H9 (cell line): ENCODE data around the gene CWC22. TPM values are rescaled to one million over a fixed set of nuclear protein-coding genes. Genes with fewer than 3 reads are reported as not detected.

Experiments used
- DNase-seq: peaks from one replicate; pipeline ENCODE4 v3.0.0-alpha.2; 2017
- H2AFZ ChIP-seq: one replicate; pipeline ENCODE4 v1.6.1; 2013; ENCODE audit warnings: mild to moderate bottlenecking, low read length, control low read depth, moderate library complexity
- H2AK5ac ChIP-seq: 2 replicates; pipeline ENCODE4 v1.6.1; 2013; ENCODE audit warnings: low read length, control low read depth, mixed read lengths; ENCODE audit not compliant: insufficient read length
- H2BK120ac ChIP-seq: one replicate; pipeline ENCODE4 v1.6.1; 2013; ENCODE audit warnings: low read depth, mild to moderate bottlenecking, low read length, control low read depth, inconsistent platforms; ENCODE audit not compliant: poor library complexity, severe bottlenecking
- H2BK12ac ChIP-seq: 2 replicates; pipeline ENCODE4 v1.6.1; 2013; ENCODE audit warnings: low read length, control low read depth, mixed read lengths, low read depth; ENCODE audit not compliant: insufficient read length
- H2BK15ac ChIP-seq: 2 replicates; pipeline ENCODE4 v1.6.1; 2013; ENCODE audit warnings: low read depth, low read length, control low read depth
- H2BK20ac ChIP-seq: one replicate; pipeline ENCODE4 v1.6.1; 2013; ENCODE audit warnings: low read depth, mild to moderate bottlenecking, low read length, control low read depth, inconsistent platforms; ENCODE audit not compliant: poor library complexity, severe bottlenecking
- H2BK5ac ChIP-seq: 2 replicates; pipeline ENCODE4 v1.6.1; 2013; ENCODE audit warnings: low read length, control low read depth, mixed read lengths; ENCODE audit not compliant: insufficient read length
- H3K14ac ChIP-seq: 2 replicates; pipeline ENCODE4 v1.6.1; 2013; ENCODE audit warnings: low read length, control low read depth; ENCODE audit not compliant: insufficient read depth
- H3K18ac ChIP-seq: 2 replicates; pipeline ENCODE4 v1.6.1; 2013; ENCODE audit warnings: low read depth, mild to moderate bottlenecking, mixed read lengths, low read length, control low read depth; ENCODE audit not compliant: insufficient read length
- H3K23ac ChIP-seq: 2 replicates; pipeline ENCODE4 v1.6.1; 2013; ENCODE audit warnings: low read length, control low read depth, mixed read lengths, low read depth; ENCODE audit not compliant: insufficient read length
- H3K23me2 ChIP-seq: 2 replicates; pipeline ENCODE4 v1.6.1; 2013; ENCODE audit warnings: low read depth, mild to moderate bottlenecking, mixed read lengths, low read length, control low read depth; ENCODE audit not compliant: insufficient read length, poor library complexity, severe bottlenecking
- H3K27ac ChIP-seq: 2 replicates; pipeline ENCODE4 v1.5.1; 2013; ENCODE audit warnings: low read length, control low read depth, mixed read lengths, low read depth; ENCODE audit not compliant: insufficient read length
- H3K27me3 ChIP-seq: 2 replicates; pipeline ENCODE4 v1.6.1; 2013; ENCODE audit warnings: low read length, control low read depth, inconsistent platforms; ENCODE audit not compliant: insufficient read depth
- H3K4ac ChIP-seq: 2 replicates; pipeline ENCODE4 v1.6.1; 2013; ENCODE audit warnings: low read depth, mild to moderate bottlenecking, control low read depth, inconsistent platforms, low read length, moderate library complexity
- H3K4me1 ChIP-seq: 2 replicates; pipeline ENCODE4 v1.6.1; 2013; ENCODE audit warnings: low read length, control low read depth, inconsistent platforms; ENCODE audit not compliant: insufficient read depth
- H3K4me2 ChIP-seq: 2 replicates; pipeline ENCODE4 v1.6.1; 2013; ENCODE audit warnings: low read length, control low read depth, mixed read lengths; ENCODE audit not compliant: insufficient read length, insufficient read depth
- H3K56ac ChIP-seq: 2 replicates; pipeline ENCODE4 v1.6.1; 2013; ENCODE audit warnings: low read depth, mild to moderate bottlenecking, mixed read lengths, low read length, control low read depth; ENCODE audit not compliant: insufficient read length
- H3K79me1 ChIP-seq: 2 replicates; pipeline ENCODE4 v1.6.1; 2013; ENCODE audit warnings: low read depth, mild to moderate bottlenecking, moderate library complexity, low read length, control low read depth, inconsistent platforms; ENCODE audit not compliant: insufficient read depth, poor library complexity, severe bottlenecking
- H3K79me2 ChIP-seq: 2 replicates; pipeline ENCODE4 v1.6.1; 2013; ENCODE audit warnings: low read length, control low read depth, inconsistent platforms; ENCODE audit not compliant: insufficient read depth
- H3K9ac ChIP-seq: 2 replicates; pipeline ENCODE4 v1.6.1; 2013; ENCODE audit warnings: low read length, control low read depth, mixed read lengths; ENCODE audit not compliant: insufficient read length; ENCODE audit errors: extremely low read depth
- H3K9me3 ChIP-seq: one replicate; pipeline ENCODE4 v1.6.1; 2013; ENCODE audit warnings: low read depth, low read length, inconsistent platforms; ENCODE audit not compliant: control insufficient read depth
- H3T11ph ChIP-seq: one replicate; pipeline ENCODE4 v1.6.1; 2013; ENCODE audit warnings: mild to moderate bottlenecking, low read length, control low read depth, inconsistent platforms
- H4K20me1 ChIP-seq: one replicate; pipeline ENCODE4 v1.6.1; 2013; ENCODE audit not compliant: control insufficient read depth, insufficient read length, insufficient read depth
- H4K5ac ChIP-seq: 2 replicates; pipeline ENCODE4 v1.6.1; 2013; ENCODE audit warnings: low read depth, mild to moderate bottlenecking, mixed read lengths, low read length, control low read depth; ENCODE audit not compliant: insufficient read length
- H4K8ac ChIP-seq: replicated peaks from 2 replicates; pipeline ENCODE4 v1.6.1; 2013; ENCODE audit warnings: low read length, control low read depth, mixed read lengths, low read depth; ENCODE audit not compliant: insufficient read length
- H4K91ac ChIP-seq: 2 replicates; pipeline ENCODE4 v1.6.1; 2013; ENCODE audit warnings: low read depth, mild to moderate bottlenecking, moderate library complexity, mixed read lengths, low read length, control low read depth; ENCODE audit not compliant: insufficient read length
- H3K27ac Mint-ChIP-seq, 3 experiments: 2 replicates in 2 of 3; 3 replicates in 1 of 3; pipeline ENCODE4 v1.8.0; 2020 to 2021; ENCODE audit warnings: mixed read lengths in 3 of 3, mild to moderate bottlenecking in 1 of 3, moderate library complexity in 1 of 3
- H3K27me3 Mint-ChIP-seq: 2 replicates; pipeline ENCODE4 v1.8.0; 2021; ENCODE audit warnings: low read depth, mild to moderate bottlenecking, moderate library complexity, mixed read lengths
- H3K36me3 Mint-ChIP-seq, 3 experiments: 2 replicates in 2 of 3; 3 replicates in 1 of 3; pipeline ENCODE4 v1.8.0; 2020 to 2021; ENCODE audit warnings: low read depth in 3 of 3, mixed read lengths in 3 of 3; ENCODE audit not compliant: insufficient read depth in 1 of 3
- H3K4me1 Mint-ChIP-seq, 2 experiments: 2 replicates each; pipeline ENCODE4 v1.8.0; 2020; ENCODE audit warnings: mixed read lengths in 2 of 2
- H3K4me3 Mint-ChIP-seq, 2 experiments: 2 replicates in 1 of 2; 3 replicates in 1 of 2; pipeline ENCODE4 v1.8.0; 2020 to 2021; ENCODE audit warnings: mild to moderate bottlenecking in 2 of 2, mixed read lengths in 2 of 2, moderate library complexity in 1 of 2
- H3K9me3 Mint-ChIP-seq, 2 experiments: 2 replicates in 1 of 2; 3 replicates in 1 of 2; pipeline ENCODE4 v1.8.0; 2020; ENCODE audit warnings: mild to moderate bottlenecking in 2 of 2, mixed read lengths in 2 of 2, moderate library complexity in 1 of 2
- WGBS: extraction: QIAGEN DNeasy Blood & Tissue Kit; methylation state at CpG from one replicate; pipeline ENCODE4 v1.1.7; 2013; ENCODE audit warnings: missing lambda C conversion rate, low lambda C conversion rate, mixed read lengths; ENCODE audit not compliant: insufficient read length; ENCODE audit errors: extremely low coverage; 5-methylcytosine and 5-hydroxymethylcytosine counted together
- total RNA-seq: library from RNA; stranded (reverse); gene quantifications from 2 replicates; pipeline ENCODE4 v1.2.1, GENCODE V29; 2021
- TF ChIP-seq, protein P1 (sequence below): fragments of 200-600 bp; sonication (generic); conservative IDR thresholded peaks from 3 replicates; pipeline ENCODE4 v1.8.0; 2021; ENCODE audit warnings: antibody characterized with exemption, mild to moderate bottlenecking

The CWC22 gene
- total RNA-seq, 1 experiment from 2014 or later, result 43.4 TPM

DNA sequence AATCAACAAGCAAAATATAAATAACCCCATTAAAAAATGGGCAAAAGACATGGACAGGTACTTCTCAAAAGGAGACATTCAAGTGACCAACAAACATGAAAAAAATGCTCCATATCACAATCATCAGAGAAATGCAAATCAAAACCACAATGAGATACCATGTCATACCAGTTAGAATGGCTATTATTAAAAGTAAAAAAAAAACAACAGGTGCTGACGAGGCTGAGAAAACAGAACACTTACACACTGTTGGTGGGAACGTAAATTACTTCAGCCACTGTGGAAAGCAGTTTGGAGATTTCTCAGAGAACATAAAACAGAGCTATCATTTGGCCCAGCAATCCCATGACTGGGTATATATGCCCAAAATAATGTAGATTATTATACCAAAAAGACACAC is 69.1 kb downstream of the CWC22 start:
- Histone ChIP-seq H2AK5ac (no peak overlapping the region), H3K9me3 (no peaks in the 10 kb centered on the region), H3T11ph (no peak overlapping the region), H2BK20ac (no peak overlapping the region), H3K79me1 (no peaks in the 10 kb centered on the region), H3K27me3 (no peaks in the 10 kb centered on the region), H2BK5ac (no peak overlapping the region), H4K5ac (no peak overlapping the region), H2BK12ac (no peak overlapping the region), H3K4ac (no peak overlapping the region), H3K23me2 (no peaks in the 10 kb centered on the region), H3K79me2 (no peaks in the 10 kb centered on the region), H3K4me2 (no peak overlapping the region), H3K14ac (no peak overlapping the region), H3K9ac (no peak overlapping the region), H3K18ac (no peak overlapping the region), H2AFZ (no peak overlapping the region), H3K27ac (no peak overlapping the region), H4K8ac (no peak overlapping the region), H4K91ac (no peak overlapping the region), H2BK15ac (no peak overlapping the region), H3K56ac (no peak overlapping the region), H2BK120ac (no peak overlapping the region), H4K20me1 (no peaks in the 10 kb centered on the region), H3K4me1 (no peaks in the 10 kb centered on the region), H3K23ac (no peak overlapping the region)
- Mint-ChIP-seq H3K4me3 (no peak overlapping the region), H3K36me3 (no peaks in the 10 kb centered on the region), H3K27ac (no peak overlapping the region), H3K4me1 (peaks cover 14 to 18% of the 10 kb centered on the region in 2 experiments), H3K27me3 (no peaks in the 10 kb centered on the region), H3K9me3 (no peaks in the 10 kb centered on the region)
- DNase-seq, result no peak
- TF ChIP-seq, protein P1, sequence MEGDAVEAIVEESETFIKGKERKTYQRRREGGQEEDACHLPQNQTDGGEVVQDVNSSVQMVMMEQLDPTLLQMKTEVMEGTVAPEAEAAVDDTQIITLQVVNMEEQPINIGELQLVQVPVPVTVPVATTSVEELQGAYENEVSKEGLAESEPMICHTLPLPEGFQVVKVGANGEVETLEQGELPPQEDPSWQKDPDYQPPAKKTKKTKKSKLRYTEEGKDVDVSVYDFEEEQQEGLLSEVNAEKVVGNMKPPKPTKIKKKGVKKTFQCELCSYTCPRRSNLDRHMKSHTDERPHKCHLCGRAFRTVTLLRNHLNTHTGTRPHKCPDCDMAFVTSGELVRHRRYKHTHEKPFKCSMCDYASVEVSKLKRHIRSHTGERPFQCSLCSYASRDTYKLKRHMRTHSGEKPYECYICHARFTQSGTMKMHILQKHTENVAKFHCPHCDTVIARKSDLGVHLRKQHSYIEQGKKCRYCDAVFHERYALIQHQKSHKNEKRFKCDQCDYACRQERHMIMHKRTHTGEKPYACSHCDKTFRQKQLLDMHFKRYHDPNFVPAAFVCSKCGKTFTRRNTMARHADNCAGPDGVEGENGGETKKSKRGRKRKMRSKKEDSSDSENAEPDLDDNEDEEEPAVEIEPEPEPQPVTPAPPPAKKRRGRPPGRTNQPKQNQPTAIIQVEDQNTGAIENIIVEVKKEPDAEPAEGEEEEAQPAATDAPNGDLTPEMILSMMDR, result no peak
- no CpG with 5 or more reads among the region's 2 CpGs for WGBS
